Liver (tissue), 9 donors: ENCODE data around the gene STK17A. TPM values are rescaled to one million over a fixed set of nuclear protein-coding genes. Genes with fewer than 3 reads are reported as not detected.

Experiments used
- DNase-seq: peaks from one replicate; pipeline ENCODE4 v3.0.0-alpha.2; 2017; ENCODE audit warnings: low spot score
- H3K27ac ChIP-seq, 2 donors: one replicate each; pipeline ENCODE4 v1.7.0; 2013; ENCODE audit warnings: inconsistent platforms in 2 of 2, low read length in 2 of 2, control low read depth in 1 of 2, low read depth in 1 of 2, mild to moderate bottlenecking in 1 of 2
- H3K27me3 ChIP-seq, 4 donors: one replicate each; pipeline versions ENCODE4 v1.6.1 to v1.7.0; 2013; ENCODE audit warnings: low read length in 3 of 4, inconsistent platforms in 1 of 4, mild to moderate bottlenecking in 1 of 4, moderate library complexity in 1 of 4; ENCODE audit not compliant: control insufficient read depth in 4 of 4, insufficient read depth in 4 of 4
- H3K36me3 ChIP-seq, 4 donors: one replicate each; pipeline versions ENCODE4 v1.6.1 to v1.7.0; 2013; ENCODE audit warnings: low read length in 3 of 4, mild to moderate bottlenecking in 3 of 4, low read depth in 1 of 4, moderate library complexity in 1 of 4; ENCODE audit not compliant: control insufficient read depth in 4 of 4, insufficient read depth in 3 of 4
- H3K4me1 ChIP-seq, 4 donors: one replicate each; pipeline versions ENCODE4 v1.6.1 to v1.7.0; 2013; ENCODE audit warnings: low read length in 3 of 4, mild to moderate bottlenecking in 3 of 4, moderate library complexity in 1 of 4; ENCODE audit not compliant: control insufficient read depth in 4 of 4, insufficient read depth in 4 of 4
- H3K4me3 ChIP-seq, 3 donors: one replicate each; pipeline versions ENCODE4 v1.6.1 to v1.7.0; 2013; ENCODE audit warnings: low read length in 3 of 3, control low read depth in 1 of 3, low read depth in 1 of 3, mild to moderate bottlenecking in 1 of 3
- H3K9ac ChIP-seq, 2 donors: one replicate each; pipeline ENCODE4 v1.7.0; 2013; ENCODE audit warnings: low read length in 2 of 2, mild to moderate bottlenecking in 2 of 2, moderate library complexity in 2 of 2, control low read depth in 1 of 2, low read depth in 1 of 2
- H3K9me3 ChIP-seq, 4 donors: one replicate each; pipeline versions ENCODE4 v1.6.1 to v1.7.0; 2013; ENCODE audit warnings: low read length in 3 of 4; ENCODE audit not compliant: control insufficient read depth in 4 of 4
- ATF3 ChIP-seq: IDR thresholded peaks from 2 replicates; pipeline ENCODE4 v1.6.1; 2016; ENCODE audit warnings: antibody characterized with exemption
- CTCF ChIP-seq: fragments of 150-350 bp; IDR thresholded peaks from 2 replicates; pipeline ENCODE4 v1.5.1; 2017; ENCODE audit warnings: improper control_type of control experiment, low read depth, low read length; ENCODE audit not compliant: missing input control
- EGR1 ChIP-seq, 2 donors: IDR thresholded peaks; 2 replicates each; pipeline ENCODE4 v1.6.1; 2016 to 2018; ENCODE audit warnings: antibody characterized with exemption in 2 of 2, low read depth in 2 of 2
- FOXA2 ChIP-seq: IDR thresholded peaks from 2 replicates; pipeline ENCODE4 v1.6.1; 2016; ENCODE audit warnings: antibody characterized with exemption
- GABPA ChIP-seq, 2 donors: IDR thresholded peaks in 1 of 2; conservative IDR thresholded peaks in 1 of 2; 2 replicates each; pipeline ENCODE4 v1.6.1; 2016; ENCODE audit warnings: antibody characterized with exemption in 2 of 2, mild to moderate bottlenecking in 1 of 2, moderate library complexity in 1 of 2
- JUND ChIP-seq, 2 donors: IDR thresholded peaks; 2 replicates each; pipeline ENCODE4 v1.6.1; 2016; ENCODE audit warnings: antibody characterized with exemption in 2 of 2
- MAX ChIP-seq: IDR thresholded peaks from 2 replicates; pipeline ENCODE4 v1.6.1; 2016; ENCODE audit warnings: antibody characterized with exemption
- NR2F2 ChIP-seq: IDR thresholded peaks from 2 replicates; pipeline ENCODE4 v1.6.1; 2016; ENCODE audit warnings: antibody characterized with exemption
- RAD21 ChIP-seq, 2 donors: IDR thresholded peaks; 2 replicates each; pipeline ENCODE4 v1.6.1; 2016; ENCODE audit warnings: antibody characterized with exemption in 2 of 2, mild to moderate bottlenecking in 2 of 2
- RXRA ChIP-seq, 2 donors: IDR thresholded peaks; 2 replicates each; pipeline ENCODE4 v1.6.1; 2017 to 2018; ENCODE audit warnings: antibody characterized with exemption in 2 of 2, mild to moderate bottlenecking in 1 of 2
- SP1 ChIP-seq: IDR thresholded peaks from 2 replicates; pipeline ENCODE4 v1.6.1; 2018; ENCODE audit warnings: antibody characterized with exemption, mild to moderate bottlenecking
- TAF1 ChIP-seq: conservative IDR thresholded peaks from 2 replicates; pipeline ENCODE4 v1.6.1; 2016; ENCODE audit warnings: antibody characterized with exemption, mild to moderate bottlenecking
- ZBTB33 ChIP-seq: IDR thresholded peaks from 2 replicates; pipeline ENCODE4 v1.6.1; 2016; ENCODE audit warnings: antibody characterized with exemption
- WGBS: extraction: QIAGEN DNeasy Blood & Tissue Kit; methylation state at CpG from one replicate; pipeline ENCODE4 v1.1.7; 2013; 5-methylcytosine and 5-hydroxymethylcytosine counted together
- polyA plus RNA-seq, 2 donors: library from polyadenylated mRNA; stranded (reverse) in 1 of 2; unstranded in 1 of 2; fragments of 200-250 nt in 1 of 2; fragments of >200 nt in 1 of 2; fragmentation: Nextera tagmentation in 1 of 2; extraction: Ambion mirVana in 1 of 2; gene quantifications; one replicate each; pipeline versions ENCODE4 v1.2.1 to v1.2.3, GENCODE V29; 2013 to 2015
- total RNA-seq, 2 donors: library from RNA; depleted of rRNA; stranded (reverse); fragments of >200 nt; gene quantifications; one replicate each; pipeline ENCODE4 v1.2.3, GENCODE V29; 2014
- donor health status: healthy.
- donor health status: healthy.
- donor health status: healthy.
- donor health status: healthy.
- donor health status: healthy.

STK17A gene
- total and polyA plus RNA-seq, 4 donors = 3.0 to 18.2 (median 7.2) TPM

- H3K9ac ChIP-seq = no peak overlapping the region
- 93% methylated on average over 3 of the region's 3 CpGs for WGBS
Observed at GRCh38 chr7:43540471-43540870, 42.4 kb upstream of the STK17A start.

GRCh38 chr7:43542716-43543115 lies 40.2 kb upstream of the STK17A start:
- H3K9me3 ChIP-seq = no peaks in the 10 kb centered on the region
- no peak overlapping the region for H3K9ac ChIP-seq

More at GRCh38 chr7:43540471-43540870, 42.4 kb upstream of the STK17A start:
- Histone ChIP-seq H3K4me1 (no peaks in the 10 kb centered on the region), H3K27me3 (no peaks in the 10 kb centered on the region), H3K4me3 (no peak overlapping the region), H3K9me3 (no peaks in the 10 kb centered on the region), H3K36me3 (no peaks in the 10 kb centered on the region), H3K27ac (no peak overlapping the region)
- TF ChIP-seq NR2F2 (no peak), MAX (no peak), ATF3 (no peak), JUND (IDR thresholded peaks at IDR 0.05) (no peak), RAD21 (IDR thresholded peaks at IDR 0.05) (no peak), ZBTB33 (no peak), FOXA2 (no peak), SP1 (no peak)
- DNase-seq = no peak

More at GRCh38 chr7:43542716-43543115, 40.2 kb upstream of the STK17A start:
- no peaks in the 10 kb centered on the region for H3K27me3 ChIP-seq
- no peaks in the 10 kb centered on the region for H3K36me3 ChIP-seq
- no peak overlapping the region for H3K27ac ChIP-seq
- H3K4me1 ChIP-seq = no peaks in the 10 kb centered on the region
- no peak overlapping the region for H3K4me3 ChIP-seq
- DNase-seq = no peak
- TF ChIP-seq MAX (no peak), ZBTB33 (no peak), RAD21 (IDR thresholded peaks at IDR 0.05) (no peak), JUND (IDR thresholded peaks at IDR 0.05) (no peak), RXRA (IDR thresholded peaks at IDR 0.05) (no peak), GABPA (IDR thresholded peaks at IDR 0.05 in 1 of 2, conservative IDR thresholded peaks at IDR 0.05 in 1 of 2) (no peak), SP1 (no peak), CTCF (no peak), TAF1 (no peak), EGR1 (IDR thresholded peaks at IDR 0.05; ENCODE audit: low read depth in 2 of 2) (no peak)
- 95% methylated on average over 5 of the region's 5 CpGs for WGBS
